Muscle layer of colon (tissue), 2 donors: ENCODE measurements around the gene CAMSAP1.

ENCODE experiments used
- H3K27ac ChIP-seq: one replicate; pipeline ENCODE4 v1.7.0; 2013; ENCODE audit warnings: low read depth, mild to moderate bottlenecking, low read length, moderate library complexity
- H3K27me3 ChIP-seq, 2 donors: one replicate each; pipeline ENCODE4 v1.7.0; 2013; ENCODE audit warnings: low read length in 2 of 2, mild to moderate bottlenecking in 2 of 2; ENCODE audit not compliant: insufficient read depth in 2 of 2, control insufficient read depth in 1 of 2
- H3K36me3 ChIP-seq: one replicate; pipeline ENCODE4 v1.7.0; 2013; ENCODE audit warnings: mild to moderate bottlenecking, low read length; ENCODE audit not compliant: insufficient read depth
- H3K4me1 ChIP-seq: one replicate; pipeline ENCODE4 v1.7.0; 2013; ENCODE audit warnings: mild to moderate bottlenecking, low read length; ENCODE audit not compliant: insufficient read depth
- H3K4me3 ChIP-seq, 2 donors: one replicate each; pipeline ENCODE4 v1.7.0; 2013; ENCODE audit warnings: low read length in 2 of 2, low read depth in 1 of 2, mild to moderate bottlenecking in 1 of 2, moderate library complexity in 1 of 2
- H3K9ac ChIP-seq: one replicate; pipeline ENCODE4 v1.7.0; 2013; ENCODE audit warnings: low read length
- H3K9me3 ChIP-seq: one replicate; pipeline ENCODE4 v1.7.0; 2013; ENCODE audit warnings: mild to moderate bottlenecking, low read length
- donor health status: abdominal sarcoma.
- donor health status: Adenocarcinoma of cecum.

CAMSAP1 gene

DNA sequence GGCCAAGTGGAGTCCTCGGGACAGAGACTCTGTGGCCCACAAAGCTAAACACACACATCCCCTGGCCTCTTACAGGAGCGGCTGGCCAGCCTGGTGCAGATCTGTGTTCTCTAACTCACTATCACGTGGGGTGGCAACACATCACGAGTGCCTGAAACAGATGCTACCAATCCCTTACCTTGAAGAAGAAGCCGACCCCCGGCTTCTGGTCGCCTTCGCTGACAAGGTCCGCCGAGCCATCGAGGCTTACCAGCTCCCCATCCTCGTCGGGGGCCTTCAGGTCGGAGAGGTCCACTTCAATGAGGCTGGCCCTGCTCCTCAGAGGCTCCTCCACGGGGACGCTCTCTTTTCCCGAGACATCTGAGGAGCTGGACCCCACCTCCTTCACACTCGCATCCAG is 86.7 kb downstream of the CAMSAP1 start:
- H3K4me3 ChIP-seq, result no peak overlapping the region
- H3K4me1 ChIP-seq, result no peaks in the 10 kb centered on the region
- H3K27ac ChIP-seq, result no peak overlapping the region
- H3K36me3 ChIP-seq, result peaks cover 61% of the 10 kb centered on the region
- no peaks in the 10 kb centered on the region for H3K27me3 ChIP-seq
- no peaks in the 10 kb centered on the region for H3K9me3 ChIP-seq
- no peak overlapping the region for H3K9ac ChIP-seq

GRCh38 chr9:135819905-135820304 is 87.4 kb downstream of the CAMSAP1 start:
- no peak overlapping the region for H3K9ac ChIP-seq
- peaks cover 66% of the 10 kb centered on the region for H3K36me3 ChIP-seq

GRCh38 chr9:135818718-135819475 is 88.4 kb downstream of the CAMSAP1 start:
- no peak overlapping the region for H3K27ac ChIP-seq
- no peak overlapping the region for H3K9ac ChIP-seq
- no peaks in the 10 kb centered on the region for H3K27me3 ChIP-seq
- H3K36me3 ChIP-seq, result peaks cover 73% of the 10 kb centered on the region
- no peak overlapping the region for H3K4me3 ChIP-seq
- no peaks in the 10 kb centered on the region for H3K4me1 ChIP-seq
- H3K9me3 ChIP-seq, result no peaks in the 10 kb centered on the region

More at GRCh38 chr9:135819905-135820304, 87.4 kb downstream of the CAMSAP1 start:
- H3K27me3 ChIP-seq, result no peaks in the 10 kb centered on the region
- no peaks in the 10 kb centered on the region for H3K9me3 ChIP-seq
- H3K4me3 ChIP-seq, result no peak overlapping the region
- no peak overlapping the region for H3K27ac ChIP-seq
- no peaks in the 10 kb centered on the region for H3K4me1 ChIP-seq

- H3K27me3 ChIP-seq, result no peaks in the 10 kb centered on the region
- peaks cover 70% of the 10 kb centered on the region for H3K36me3 ChIP-seq
- no peaks in the 10 kb centered on the region for H3K9me3 ChIP-seq
- H3K4me1 ChIP-seq, result no peaks in the 10 kb centered on the region
- no peak overlapping the region for H3K4me3 ChIP-seq
- no peak overlapping the region for H3K9ac ChIP-seq
- H3K27ac ChIP-seq, result no peak overlapping the region
Observed at GRCh38 chr9:135817951-135818717, 89.2 kb downstream of the CAMSAP1 start.

DNA sequence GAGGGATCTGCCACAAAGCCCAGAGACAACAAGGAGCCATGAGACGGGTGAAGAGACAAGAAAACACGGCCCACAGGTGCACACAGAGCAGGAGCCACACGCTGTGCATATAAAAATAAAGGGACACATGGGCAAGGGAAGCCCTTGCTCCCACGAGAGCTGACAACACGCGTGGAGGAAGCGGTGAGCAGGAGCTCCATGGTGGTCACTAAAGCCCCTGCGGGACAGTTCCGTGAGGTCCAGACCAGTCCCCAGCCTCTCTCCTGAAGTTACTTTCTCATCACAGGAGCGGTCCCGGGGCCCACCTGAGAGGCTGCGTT is 90.7 kb downstream of the CAMSAP1 start:
- Histone ChIP-seq H3K36me3 (peaks cover 62% of the 10 kb centered on the region), H3K4me1 (no peaks in the 10 kb centered on the region), H3K27me3 (no peaks in the 10 kb centered on the region), H3K9ac (no peak overlapping the region), H3K4me3 (no peak overlapping the region), H3K27ac (no peak overlapping the region), H3K9me3 (no peaks in the 10 kb centered on the region)

DNA sequence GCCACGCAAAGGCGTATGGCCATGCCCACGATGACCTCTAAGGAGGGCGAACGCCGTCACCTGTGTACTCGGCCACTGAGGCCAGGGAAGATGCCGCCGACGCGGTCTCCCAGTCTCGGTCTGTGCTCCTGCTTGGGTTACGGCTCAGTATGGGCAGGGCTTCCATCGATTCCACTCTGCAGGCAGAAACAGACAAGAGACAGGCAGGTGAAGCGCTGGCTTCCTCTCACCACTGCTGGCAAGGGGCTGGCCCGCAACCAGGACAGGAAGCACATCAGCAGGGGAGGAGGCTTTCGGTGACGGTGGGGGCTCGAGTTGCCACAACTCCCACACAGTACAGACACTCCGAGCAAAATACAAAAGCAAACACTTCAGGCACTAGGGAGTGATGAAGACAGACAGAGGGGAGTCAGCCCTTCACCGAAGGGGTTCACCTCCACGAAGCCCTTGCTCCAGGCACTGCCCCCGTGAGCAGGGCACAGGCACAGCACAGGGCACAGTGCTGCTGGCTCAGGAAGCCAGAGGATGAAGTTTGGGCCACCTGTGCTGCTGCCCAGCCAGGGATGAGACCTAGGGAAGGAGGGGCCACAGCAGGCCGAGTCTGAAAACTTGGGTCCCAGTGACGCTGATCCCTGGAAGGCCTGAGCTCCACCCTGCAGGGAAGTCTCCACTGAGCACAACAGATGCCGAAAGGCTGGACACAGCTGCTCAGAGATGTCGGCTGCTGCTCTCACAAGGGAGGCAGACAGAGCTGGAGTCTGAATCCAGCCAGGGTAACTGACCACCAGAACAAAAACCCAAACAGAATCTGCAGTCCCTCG is 91.3 kb downstream of the CAMSAP1 start:
- H3K9me3 ChIP-seq, result no peaks in the 10 kb centered on the region
- no peak overlapping the region for H3K4me3 ChIP-seq
- no peak overlapping the region for H3K27ac ChIP-seq
- no peaks in the 10 kb centered on the region for H3K27me3 ChIP-seq
- H3K9ac ChIP-seq, result no peak overlapping the region
- no peaks in the 10 kb centered on the region for H3K4me1 ChIP-seq
- peaks cover 68% of the 10 kb centered on the region for H3K36me3 ChIP-seq

GRCh38 chr9:135815413-135815812 is 91.9 kb downstream of the CAMSAP1 start:
- Histone ChIP-seq H3K27ac (no peak overlapping the region), H3K4me1 (no peaks in the 10 kb centered on the region), H3K9me3 (no peaks in the 10 kb centered on the region), H3K9ac (no peak overlapping the region), H3K36me3 (peaks cover 66% of the 10 kb centered on the region), H3K27me3 (no peaks in the 10 kb centered on the region), H3K4me3 (no peak overlapping the region)

DNA sequence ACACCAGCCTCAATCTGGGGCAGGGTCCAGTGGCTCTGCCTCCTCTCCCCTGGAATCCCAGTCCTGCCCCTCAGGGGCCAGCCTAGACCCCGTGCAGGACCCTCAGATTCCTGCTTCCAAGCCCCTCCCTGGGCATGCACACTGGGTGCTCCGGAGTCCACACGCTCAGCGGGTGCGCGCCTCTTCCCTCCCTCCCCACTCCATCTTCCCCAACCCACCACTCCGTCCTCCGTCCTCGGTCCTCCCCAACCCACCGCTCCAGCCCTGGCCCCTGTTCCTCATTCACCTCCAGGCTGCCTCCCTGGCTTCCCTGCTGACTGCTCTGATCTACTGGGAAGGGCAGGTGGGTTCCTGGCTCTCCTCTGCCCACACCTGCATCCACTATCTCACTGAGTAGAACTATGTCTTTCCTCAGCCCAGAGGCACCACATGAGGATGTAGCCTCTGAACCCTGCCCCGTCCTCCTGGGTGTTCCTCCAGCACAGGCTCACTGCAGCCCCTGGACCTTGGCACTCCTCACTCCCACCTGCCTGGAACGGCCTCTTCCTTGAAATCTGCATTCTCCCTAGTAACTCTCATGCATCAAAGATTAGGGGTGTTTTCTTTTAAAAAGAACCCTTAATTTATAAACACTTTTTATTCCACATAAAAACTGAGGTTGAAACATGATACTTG is 92.8 kb downstream of the CAMSAP1 start:
- H3K27ac ChIP-seq, result no peak overlapping the region
- no peak overlapping the region for H3K4me3 ChIP-seq
- no peaks in the 10 kb centered on the region for H3K9me3 ChIP-seq
- H3K27me3 ChIP-seq, result no peaks in the 10 kb centered on the region
- no peak overlapping the region for H3K9ac ChIP-seq
- H3K4me1 ChIP-seq, result no peaks in the 10 kb centered on the region
- H3K36me3 ChIP-seq, result peaks cover 69% of the 10 kb centered on the region

- Histone ChIP-seq H3K4me1 (no peaks in the 10 kb centered on the region), H3K36me3 (peaks cover 69% of the 10 kb centered on the region), H3K9ac (no peak overlapping the region), H3K27me3 (no peaks in the 10 kb centered on the region), H3K4me3 (no peak overlapping the region), H3K9me3 (no peaks in the 10 kb centered on the region), H3K27ac (no peak overlapping the region)
Observed at GRCh38 chr9:135813671-135814290, 93.6 kb downstream of the CAMSAP1 start.

DNA sequence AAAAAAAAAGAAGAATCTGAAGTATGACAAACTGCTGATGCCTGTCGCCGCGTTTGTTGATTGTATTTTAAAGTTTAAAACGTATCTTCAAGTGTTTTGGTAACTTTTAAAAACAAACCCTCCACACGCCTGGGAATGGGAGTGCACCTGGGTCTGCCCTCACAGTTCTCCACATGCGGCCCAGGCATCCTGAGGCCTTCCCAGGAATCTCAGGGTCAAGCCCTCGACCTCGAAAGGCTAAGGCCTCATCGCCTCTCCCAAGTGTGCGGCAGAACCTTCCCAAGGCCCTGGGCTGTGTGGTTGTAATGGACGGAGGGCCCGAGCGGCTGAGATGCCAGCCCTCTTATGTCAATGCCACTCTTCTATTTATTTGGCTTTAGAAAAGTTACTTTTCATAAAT is 94.4 kb downstream of the CAMSAP1 start:
- Histone ChIP-seq H3K9me3 (no peaks in the 10 kb centered on the region), H3K9ac (no peak overlapping the region), H3K27ac (no peak overlapping the region), H3K27me3 (no peaks in the 10 kb centered on the region), H3K4me1 (no peaks in the 10 kb centered on the region), H3K36me3 (peaks cover 66% of the 10 kb centered on the region), H3K4me3 (no peak overlapping the region)

DNA sequence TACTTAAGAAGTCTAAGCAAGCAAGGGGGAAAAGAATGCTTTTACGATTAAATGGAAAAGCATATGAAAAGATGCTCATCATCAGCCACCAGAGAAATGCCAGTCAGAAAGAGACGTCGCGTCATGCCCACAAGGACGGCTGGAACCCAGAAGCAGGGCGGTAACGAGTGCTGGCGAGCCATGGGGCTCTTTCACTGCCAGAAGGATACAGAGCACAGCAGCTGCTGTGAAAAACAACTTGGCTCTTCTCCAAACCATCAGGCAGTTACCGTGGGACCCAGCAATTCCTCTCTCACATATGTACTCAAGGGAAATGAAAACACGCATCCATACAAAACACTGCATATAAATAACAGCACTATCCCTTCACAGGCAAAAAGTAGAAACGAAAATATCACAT is 95.5 kb downstream of the CAMSAP1 start:
- Histone ChIP-seq H3K4me3 (no peak overlapping the region), H3K9me3 (no peaks in the 10 kb centered on the region), H3K27ac (no peak overlapping the region), H3K9ac (no peak overlapping the region), H3K36me3 (peaks cover 54% of the 10 kb centered on the region), H3K27me3 (no peaks in the 10 kb centered on the region), H3K4me1 (no peaks in the 10 kb centered on the region)
